ENCODE data around the gene STRADA. TPM values are rescaled to one million over a fixed set of nuclear protein-coding genes. Genes with fewer than 3 reads are reported as not detected.

Gene STRADA
- total RNA-seq, 1 donor from 2014 or later: 17.2 TPM

- no peak for DNase-seq (ENCODE audit: low read depth)
- Histone ChIP-seq H3K27me3 (ENCODE audit: control insufficient read depth, insufficient read depth, low read length) (no peaks in the 10 kb centered on the region), H3K4me3 (ENCODE audit: low read depth, low read length) (no peak overlapping the region), H3K36me3 (ENCODE audit: control insufficient read depth, insufficient read depth, low read length) (no peaks in the 10 kb centered on the region)
- no peak for TF ChIP-seq CTCF (IDR thresholded peaks at IDR 0.05; ENCODE audit: insufficient read depth, low read length, poor library complexity, severe bottlenecking)
Measured at GRCh38 chr17:63658366-63658765, 83.2 kb downstream of the STRADA start.

GRCh38 chr17:63657786-63658185, 83.8 kb downstream of the STRADA start:
- Histone ChIP-seq H3K36me3 (ENCODE audit: control insufficient read depth, insufficient read depth, low read length) (no peaks in the 10 kb centered on the region), H3K4me3 (ENCODE audit: low read depth, low read length) (no peak overlapping the region), H3K27me3 (ENCODE audit: control insufficient read depth, insufficient read depth, low read length) (no peaks in the 10 kb centered on the region)
- TF ChIP-seq CTCF (IDR thresholded peaks at IDR 0.05; ENCODE audit: insufficient read depth, low read length, poor library complexity, severe bottlenecking): no peak
- no peak for DNase-seq (ENCODE audit: low read depth)

- Histone ChIP-seq H3K4me3 (ENCODE audit: low read depth, low read length) (no peak overlapping the region), H3K27me3 (ENCODE audit: control insufficient read depth, insufficient read depth, low read length) (no peaks in the 10 kb centered on the region), H3K36me3 (ENCODE audit: control insufficient read depth, insufficient read depth, low read length) (no peaks in the 10 kb centered on the region)
- TF ChIP-seq CTCF (IDR thresholded peaks at IDR 0.05; ENCODE audit: insufficient read depth, low read length, poor library complexity, severe bottlenecking): no peak
- DNase-seq (ENCODE audit: low read depth): no peak
Measured at GRCh38 chr17:63653050-63653449, 88.5 kb downstream of the STRADA start.

Other genes with a start within 250 kb of the STRADA start
- 0.07 and 0.21 TPM in 2 replicates for gene KCNH6, start 218.4 kb downstream of the STRADA start, total RNA-seq
- gene DCAF7, start 191.3 kb downstream of the STRADA start, total RNA-seq: 47.0 and 49.4 TPM in 2 replicates
- 24.7 and 24.9 TPM in 2 replicates for gene TACO1, start 140.9 kb downstream of the STRADA start, total RNA-seq
- 19.8 and 25.1 TPM in 2 replicates for gene MAP3K3, start 119.4 kb downstream of the STRADA start, total RNA-seq
- 153 and 158 TPM in 2 replicates for gene LIMD2, start 41.7 kb downstream of the STRADA start, total RNA-seq
- 39.3 and 49.3 TPM in 2 replicates for gene CCDC47, start 31.8 kb upstream of the STRADA start, total RNA-seq
- 55.1 and 55.7 TPM in 2 replicates for gene DDX42, start 32.4 kb upstream of the STRADA start, total RNA-seq
- 64.8 and 77.6 TPM in 2 replicates for gene PSMC5, start 85.6 kb upstream of the STRADA start, total RNA-seq
- gene FTSJ3, start 85.9 kb upstream of the STRADA start, total RNA-seq: 52.1 and 54.5 TPM in 2 replicates
- gene SMARCD2, start 100.9 kb upstream of the STRADA start, total RNA-seq: 78.7 and 107 TPM in 2 replicates
- gene CSH2, start 131.9 kb upstream of the STRADA start, total RNA-seq: not detected in 2 replicates
- gene GH2, start 140.1 kb upstream of the STRADA start, total RNA-seq: not detected in 2 replicates
- not detected in 2 replicates for gene CSH1, start 154.8 kb upstream of the STRADA start, total RNA-seq
- not detected in 2 replicates for gene CSHL1, start 169.5 kb upstream of the STRADA start, total RNA-seq
- gene GH1, start 177.0 kb upstream of the STRADA start, total RNA-seq: not detected in 2 replicates
- 0.14 TPM in 1 of 2 replicates, not detected in the other for gene CD79B, start 190.5 kb upstream of the STRADA start, total RNA-seq
- gene SCN4A, start 231.1 kb upstream of the STRADA start, total RNA-seq: 0.07 and 0.33 TPM in 2 replicates

Data from kidney epithelial cell (primary cell).